HepG2 (cell line): ENCODE measurements around the gene ZNF813. TPM values are rescaled to one million over a fixed set of nuclear protein-coding genes. Genes with fewer than 3 reads are reported as not detected.

Experiments
- HOXA9 ChIP-seq: sonication (generic); formaldehyde crosslinking; IDR thresholded peaks from 2 replicates; pipeline ENCODE4 v1.8.1; 2022; ENCODE audit warnings: missing genetic modification reagents, mild to moderate bottlenecking, moderate library complexity, borderline replicate concordance
- KLF15 ChIP-seq: sonication (generic); formaldehyde crosslinking; IDR thresholded peaks from 2 replicates; pipeline ENCODE4 v1.8.1; 2023; ENCODE audit warnings: borderline replicate concordance, mild to moderate bottlenecking, inconsistent platforms, missing genetic modification reagents, mixed read lengths
- NFE2L2 ChIP-seq: fragments of 150-350 bp; IDR thresholded peaks from 2 replicates; pipeline ENCODE4 v1.6.1; 2014; ENCODE audit warnings: low read length
- NFIB ChIP-seq: sonication (generic); formaldehyde crosslinking; IDR thresholded peaks from 2 replicates; pipeline ENCODE4 v1.9.0; 2021; ENCODE audit warnings: missing genetic modification reagents, mild to moderate bottlenecking, borderline replicate concordance
- PHF8 ChIP-seq: sonication (generic); formaldehyde crosslinking; IDR thresholded peaks from 2 replicates; pipeline ENCODE4 v1.5.0; 2020; ENCODE audit warnings: missing genetic modification reagents
- ZNF333 ChIP-seq: sonication (generic); formaldehyde crosslinking; IDR thresholded peaks from 2 replicates; pipeline ENCODE4 v1.4.0; 2020; ENCODE audit warnings: mild to moderate bottlenecking, missing genetic modification reagents, borderline replicate concordance
- ZNF446 ChIP-seq: sonication (generic); formaldehyde crosslinking; IDR thresholded peaks from 2 replicates; pipeline ENCODE4 v1.5.0; 2020; ENCODE audit warnings: mild to moderate bottlenecking, missing genetic modification reagents
- ZNF460 ChIP-seq: sonication (generic); formaldehyde crosslinking; IDR thresholded peaks from 2 replicates; pipeline ENCODE4 v1.5.1; 2020; ENCODE audit warnings: missing genetic modification reagents, mild to moderate bottlenecking, borderline replicate concordance
- polyA plus RNA-seq, 8 experiments: library from polyadenylated mRNA; depleted of rRNA in 3 of 8; stranded (reverse) in 7 of 8; unstranded in 1 of 8; fragments of >200 nt; fragmentation: Illumina TruSeq in 4 of 8; extraction: Trizol in 4 of 8; gene quantifications; 2 replicates each; pipeline versions ENCODE4 v1.2.1 to v1.2.3, GENCODE V29; 2011 to 2016; ENCODE audit warnings: low read depth in 4 of 8, missing spikeins in 1 of 8, mixed read lengths in 1 of 8; ENCODE audit not compliant: insufficient read depth in 1 of 8
- total RNA-seq, 5 experiments: library from RNA; depleted of rRNA; stranded (reverse); fragments of >200 nt; fragmentation: Illumina TruSeq; extraction: Trizol; gene quantifications; 2 replicates each; pipeline ENCODE4 v1.2.3, GENCODE V29; 2016; ENCODE audit warnings: low read depth in 1 of 5
- TF ChIP-seq, protein P1 (sequence below): sonication (generic); formaldehyde crosslinking; IDR thresholded peaks from 2 replicates; pipeline ENCODE4 v1.5.1; 2020; ENCODE audit warnings: mild to moderate bottlenecking, missing genetic modification reagents, moderate library complexity
- TF ChIP-seq, protein P2 (sequence below): sonication (generic); formaldehyde crosslinking; IDR thresholded peaks from 2 replicates; pipeline ENCODE4 v1.4.0; 2020; ENCODE audit warnings: missing genetic modification reagents

The ZNF813 gene
- total and polyA plus RNA-seq, 2 of the 13 experiments (the other 11 are each of a cell fraction or from before 2014, with no cell fraction given) = 2.1 to 8.9 TPM

DNA sequence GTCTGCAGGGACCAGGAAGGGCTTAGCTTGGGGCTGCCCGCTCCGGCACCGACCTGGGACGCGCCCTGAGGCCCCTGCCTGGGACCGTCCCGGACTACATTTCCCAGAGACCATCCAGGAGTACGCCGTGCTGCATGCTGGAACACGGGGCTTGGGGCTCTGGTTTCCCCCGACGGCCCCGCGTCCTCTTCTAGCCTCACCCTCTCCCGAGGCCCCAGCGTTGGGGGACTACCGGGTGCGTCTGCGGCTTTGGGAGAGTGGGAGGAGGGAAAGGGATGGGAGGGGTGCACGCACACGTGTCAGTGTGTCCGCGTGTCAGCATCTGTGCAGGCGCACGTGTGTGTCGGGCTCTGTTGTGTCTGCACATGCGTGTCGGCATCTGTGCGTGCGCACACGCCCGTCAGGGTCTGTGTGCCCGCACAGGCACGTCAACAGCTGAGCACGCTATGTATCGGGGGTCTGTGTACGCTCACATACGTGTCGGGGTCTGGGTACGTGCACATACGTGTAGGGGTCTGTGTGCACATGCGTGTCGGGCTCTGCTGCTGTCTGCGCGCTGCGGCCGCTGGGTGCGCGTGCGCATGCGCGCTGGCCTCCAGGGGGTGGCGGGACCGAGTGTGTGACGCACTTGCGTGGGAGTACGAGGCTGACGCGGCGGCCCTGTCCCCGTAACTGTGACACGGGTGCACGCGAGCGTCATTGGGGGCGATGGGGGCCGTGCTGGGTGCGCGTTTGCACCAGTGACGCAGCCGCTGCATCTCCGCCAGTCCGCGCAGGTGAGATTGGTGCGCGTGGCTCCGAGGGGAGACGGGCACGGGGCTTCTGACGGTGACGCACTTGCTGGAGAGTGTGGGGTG, 70.2 kb downstream of the ZNF813 start, which contains the start of gene ZNF331 (continued):
- TF ChIP-seq, protein P1, sequence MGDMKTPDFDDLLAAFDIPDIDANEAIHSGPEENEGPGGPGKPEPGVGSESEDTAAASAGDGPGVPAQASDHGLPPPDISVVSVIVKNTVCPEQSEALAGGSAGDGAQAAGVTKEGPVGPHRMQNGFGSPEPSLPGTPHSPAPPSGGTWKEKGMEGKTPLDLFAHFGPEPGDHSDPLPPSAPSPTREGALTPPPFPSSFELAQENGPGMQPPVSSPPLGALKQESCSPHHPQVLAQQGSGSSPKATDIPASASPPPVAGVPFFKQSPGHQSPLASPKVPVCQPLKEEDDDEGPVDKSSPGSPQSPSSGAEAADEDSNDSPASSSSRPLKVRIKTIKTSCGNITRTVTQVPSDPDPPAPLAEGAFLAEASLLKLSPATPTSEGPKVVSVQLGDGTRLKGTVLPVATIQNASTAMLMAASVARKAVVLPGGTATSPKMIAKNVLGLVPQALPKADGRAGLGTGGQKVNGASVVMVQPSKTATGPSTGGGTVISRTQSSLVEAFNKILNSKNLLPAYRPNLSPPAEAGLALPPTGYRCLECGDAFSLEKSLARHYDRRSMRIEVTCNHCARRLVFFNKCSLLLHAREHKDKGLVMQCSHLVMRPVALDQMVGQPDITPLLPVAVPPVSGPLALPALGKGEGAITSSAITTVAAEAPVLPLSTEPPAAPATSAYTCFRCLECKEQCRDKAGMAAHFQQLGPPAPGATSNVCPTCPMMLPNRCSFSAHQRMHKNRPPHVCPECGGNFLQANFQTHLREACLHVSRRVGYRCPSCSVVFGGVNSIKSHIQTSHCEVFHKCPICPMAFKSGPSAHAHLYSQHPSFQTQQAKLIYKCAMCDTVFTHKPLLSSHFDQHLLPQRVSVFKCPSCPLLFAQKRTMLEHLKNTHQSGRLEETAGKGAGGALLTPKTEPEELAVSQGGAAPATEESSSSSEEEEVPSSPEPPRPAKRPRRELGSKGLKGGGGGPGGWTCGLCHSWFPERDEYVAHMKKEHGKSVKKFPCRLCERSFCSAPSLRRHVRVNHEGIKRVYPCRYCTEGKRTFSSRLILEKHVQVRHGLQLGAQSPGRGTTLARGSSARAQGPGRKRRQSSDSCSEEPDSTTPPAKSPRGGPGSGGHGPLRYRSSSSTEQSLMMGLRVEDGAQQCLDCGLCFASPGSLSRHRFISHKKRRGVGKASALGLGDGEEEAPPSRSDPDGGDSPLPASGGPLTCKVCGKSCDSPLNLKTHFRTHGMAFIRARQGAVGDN (CRISPR knock-in tag) = peak; percentile 97
- no peak; the same call in 1 of the 2 replicates for TF ChIP-seq ZNF333
- no peak for TF ChIP-seq NFE2L2
- no peak for TF ChIP-seq ZNF460 (CRISPR knock-in tag)
- TF ChIP-seq, protein P2, sequence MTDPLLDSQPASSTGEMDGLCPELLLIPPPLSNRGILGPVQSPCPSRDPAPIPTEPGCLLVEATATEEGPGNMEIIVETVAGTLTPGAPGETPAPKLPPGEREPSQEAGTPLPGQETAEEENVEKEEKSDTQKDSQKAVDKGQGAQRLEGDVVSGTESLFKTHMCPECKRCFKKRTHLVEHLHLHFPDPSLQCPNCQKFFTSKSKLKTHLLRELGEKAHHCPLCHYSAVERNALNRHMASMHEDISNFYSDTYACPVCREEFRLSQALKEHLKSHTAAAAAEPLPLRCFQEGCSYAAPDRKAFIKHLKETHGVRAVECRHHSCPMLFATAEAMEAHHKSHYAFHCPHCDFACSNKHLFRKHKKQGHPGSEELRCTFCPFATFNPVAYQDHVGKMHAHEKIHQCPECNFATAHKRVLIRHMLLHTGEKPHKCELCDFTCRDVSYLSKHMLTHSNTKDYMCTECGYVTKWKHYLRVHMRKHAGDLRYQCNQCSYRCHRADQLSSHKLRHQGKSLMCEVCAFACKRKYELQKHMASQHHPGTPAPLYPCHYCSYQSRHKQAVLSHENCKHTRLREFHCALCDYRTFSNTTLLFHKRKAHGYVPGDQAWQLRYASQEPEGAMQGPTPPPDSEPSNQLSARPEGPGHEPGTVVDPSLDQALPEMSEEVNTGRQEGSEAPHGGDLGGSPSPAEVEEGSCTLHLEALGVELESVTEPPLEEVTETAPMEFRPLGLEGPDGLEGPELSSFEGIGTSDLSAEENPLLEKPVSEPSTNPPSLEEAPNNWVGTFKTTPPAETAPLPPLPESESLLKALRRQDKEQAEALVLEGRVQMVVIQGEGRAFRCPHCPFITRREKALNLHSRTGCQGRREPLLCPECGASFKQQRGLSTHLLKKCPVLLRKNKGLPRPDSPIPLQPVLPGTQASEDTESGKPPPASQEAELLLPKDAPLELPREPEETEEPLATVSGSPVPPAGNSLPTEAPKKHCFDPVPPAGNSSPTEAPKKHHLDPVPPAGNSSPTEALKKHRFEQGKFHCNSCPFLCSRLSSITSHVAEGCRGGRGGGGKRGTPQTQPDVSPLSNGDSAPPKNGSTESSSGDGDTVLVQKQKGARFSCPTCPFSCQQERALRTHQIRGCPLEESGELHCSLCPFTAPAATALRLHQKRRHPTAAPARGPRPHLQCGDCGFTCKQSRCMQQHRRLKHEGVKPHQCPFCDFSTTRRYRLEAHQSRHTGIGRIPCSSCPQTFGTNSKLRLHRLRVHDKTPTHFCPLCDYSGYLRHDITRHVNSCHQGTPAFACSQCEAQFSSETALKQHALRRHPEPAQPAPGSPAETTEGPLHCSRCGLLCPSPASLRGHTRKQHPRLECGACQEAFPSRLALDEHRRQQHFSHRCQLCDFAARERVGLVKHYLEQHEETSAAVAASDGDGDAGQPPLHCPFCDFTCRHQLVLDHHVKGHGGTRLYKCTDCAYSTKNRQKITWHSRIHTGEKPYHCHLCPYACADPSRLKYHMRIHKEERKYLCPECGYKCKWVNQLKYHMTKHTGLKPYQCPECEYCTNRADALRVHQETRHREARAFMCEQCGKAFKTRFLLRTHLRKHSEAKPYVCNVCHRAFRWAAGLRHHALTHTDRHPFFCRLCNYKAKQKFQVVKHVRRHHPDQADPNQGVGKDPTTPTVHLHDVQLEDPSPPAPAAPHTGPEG (CRISPR knock-in tag) = no peak
- TF ChIP-seq KLF15 (CRISPR knock-in tag) = no peak
- no peak for TF ChIP-seq NFIB
- TF ChIP-seq PHF8 (CRISPR knock-in tag) = peak; percentile 61
- peak; percentile 8; the same call in 1 of the 2 replicates for TF ChIP-seq ZNF446
- peak; percentile 72; the same call in 1 of the 2 replicates for TF ChIP-seq HOXA9
